Right lobe of liver (tissue), 4 donors: ENCODE results near the gene KRT28.

Experiments used
- CTCF ChIP-seq, 4 donors: fragments of 200-600 bp in 3 of 4; fragments of 450-650 bp in 1 of 4; IDR thresholded peaks; one replicate each; pipeline versions ENCODE4 v1.5.1 to v1.8.0; 2016 to 2022; ENCODE audit warnings: antibody characterized with exemption in 4 of 4, mild to moderate bottlenecking in 2 of 4
- POLR2A ChIP-seq: fragments of 450-650 bp; IDR thresholded peaks from one replicate; pipeline ENCODE4 v1.6.1; 2017; ENCODE audit warnings: antibody characterized with exemption, mild to moderate bottlenecking
- donor health status: DM: no; HTN: no; CAD: no.
- donor health status: DM: no; HTN: no; CAD: no.
- donor health status: DM: no; HTN: yes; CAD: no.

DNA sequence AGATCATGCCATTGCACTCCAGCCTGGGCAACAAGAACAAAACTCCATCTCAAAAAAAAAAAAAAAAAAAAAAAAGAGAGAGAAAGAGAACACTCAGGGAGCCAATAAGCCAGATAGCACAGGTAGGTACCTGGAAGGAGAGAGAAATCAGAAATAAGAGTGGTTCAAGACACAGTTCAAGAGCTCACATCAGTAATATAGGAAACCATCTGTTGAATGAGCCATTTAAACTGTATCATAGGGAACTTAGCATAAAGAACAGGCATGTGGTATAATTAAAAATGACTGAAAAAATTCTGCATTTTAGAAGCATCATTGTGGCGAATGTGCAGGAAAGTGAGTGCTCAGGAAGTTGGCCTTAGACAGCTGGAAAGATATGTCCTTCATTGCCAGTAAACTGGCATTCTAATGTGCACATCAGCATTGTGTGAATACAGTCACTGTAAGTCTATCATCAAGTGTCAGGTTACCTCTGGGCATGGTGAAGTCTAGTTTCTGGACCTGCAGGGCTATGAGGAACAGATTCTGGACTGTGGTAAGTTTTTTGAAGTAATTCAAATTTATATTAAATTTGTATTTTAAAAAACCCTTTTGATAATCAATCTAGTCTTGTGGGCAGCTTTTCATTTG is 46.9 kb upstream of the KRT28 start:
- TF ChIP-seq CTCF (IDR thresholded peaks at IDR 0.05) (no peak), POLR2A (no peak)
